ENCODE data around the gene SLC15A1. TPM values are rescaled to one million over a fixed set of nuclear protein-coding genes. Genes with fewer than 3 reads are reported as not detected.

SLC15A1 gene
- polyA plus RNA-seq, 3 donors = not detected

DNA sequence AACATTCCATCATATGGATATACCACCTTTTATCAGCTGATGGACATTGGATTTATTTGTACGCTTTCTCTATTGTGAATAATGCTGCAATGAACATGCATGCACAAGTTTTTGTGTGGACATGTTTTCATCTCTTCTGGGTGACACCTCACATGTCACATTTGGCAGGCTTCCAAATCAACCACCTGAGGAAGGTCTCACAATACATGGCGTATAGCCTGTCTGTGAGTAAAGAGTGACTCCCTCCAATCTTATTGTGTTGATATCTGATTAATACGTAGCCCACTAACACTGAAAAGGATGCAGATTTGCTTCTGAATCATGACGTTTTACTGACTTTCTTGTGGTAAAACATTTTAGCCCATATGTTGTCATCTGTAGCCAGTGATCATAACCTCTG is 61.1 kb downstream of the SLC15A1 start:
- H3K27me3 Mint-ChIP-seq (ENCODE audit: low read depth in 3 of 3) = peaks cover 0 to 6% (median 2%) of the 10 kb centered on the region in 3 donors
- intact Hi-C loops (cut with micrococcal nuclease) = no loop called here
- H2AFZ ChIP-seq (ENCODE audit: insufficient read depth, low read depth, low read length, poor library complexity, severe bottlenecking) = no peak overlapping the region
- no peaks in the 10 kb centered on the region for H3K4me1 ChIP-seq (ENCODE audit: control insufficient read depth in 1 of 2, insufficient read depth in 2 of 2, low read length in 2 of 2)
- H3K4me3 Mint-ChIP-seq = no peak overlapping the region
- peaks cover 0 to 3% (median 0%) of the 10 kb centered on the region in 7 donors for H3K9me3 Mint-ChIP-seq
- no peak overlapping the region for H3K4me2 ChIP-seq (replicated peaks; ENCODE audit: extremely low read depth, low read length, poor library complexity, severe bottlenecking)
- no peaks in the 10 kb centered on the region for H3K27me3 ChIP-seq (ENCODE audit: control insufficient read depth in 2 of 2, insufficient read depth in 2 of 2, low read length in 2 of 2)
- no peaks in the 10 kb centered on the region for H3K36me3 ChIP-seq (replicated peaks in 1 of 2; ENCODE audit: control insufficient read depth in 1 of 2, insufficient read depth in 2 of 2, low read length in 2 of 2)
- H3K9ac ChIP-seq (ENCODE audit: insufficient read depth, low read length, poor library complexity, severe bottlenecking) = no peak overlapping the region
- WGBS (ENCODE audit: insufficient coverage) = no CpG with 5 or more reads among the region's 4 CpGs
- no peaks in the 10 kb centered on the region for H4K20me1 ChIP-seq (ENCODE audit: insufficient read depth, low read length)
- no peak overlapping the region for H3K4me3 ChIP-seq (replicated peaks in 1 of 3; ENCODE audit: low read depth in 2 of 3, low read length in 3 of 3)
- no peak for DNase-seq
- no peak overlapping the region for H3K27ac ChIP-seq (ENCODE audit: low read depth in 1 of 2, low read length in 2 of 2)
- TF ChIP-seq, protein P1, sequence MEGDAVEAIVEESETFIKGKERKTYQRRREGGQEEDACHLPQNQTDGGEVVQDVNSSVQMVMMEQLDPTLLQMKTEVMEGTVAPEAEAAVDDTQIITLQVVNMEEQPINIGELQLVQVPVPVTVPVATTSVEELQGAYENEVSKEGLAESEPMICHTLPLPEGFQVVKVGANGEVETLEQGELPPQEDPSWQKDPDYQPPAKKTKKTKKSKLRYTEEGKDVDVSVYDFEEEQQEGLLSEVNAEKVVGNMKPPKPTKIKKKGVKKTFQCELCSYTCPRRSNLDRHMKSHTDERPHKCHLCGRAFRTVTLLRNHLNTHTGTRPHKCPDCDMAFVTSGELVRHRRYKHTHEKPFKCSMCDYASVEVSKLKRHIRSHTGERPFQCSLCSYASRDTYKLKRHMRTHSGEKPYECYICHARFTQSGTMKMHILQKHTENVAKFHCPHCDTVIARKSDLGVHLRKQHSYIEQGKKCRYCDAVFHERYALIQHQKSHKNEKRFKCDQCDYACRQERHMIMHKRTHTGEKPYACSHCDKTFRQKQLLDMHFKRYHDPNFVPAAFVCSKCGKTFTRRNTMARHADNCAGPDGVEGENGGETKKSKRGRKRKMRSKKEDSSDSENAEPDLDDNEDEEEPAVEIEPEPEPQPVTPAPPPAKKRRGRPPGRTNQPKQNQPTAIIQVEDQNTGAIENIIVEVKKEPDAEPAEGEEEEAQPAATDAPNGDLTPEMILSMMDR (IDR thresholded peaks at IDR 0.05) = no peak
- H3K9me3 ChIP-seq (replicated peaks in 1 of 2; ENCODE audit: control insufficient read depth in 1 of 2, insufficient read depth in 1 of 2, low read length in 2 of 2) = no peaks in the 10 kb centered on the region
- H3K27ac Mint-ChIP-seq = no peak overlapping the region
- no peaks in the 10 kb centered on the region for H3K4me1 Mint-ChIP-seq
- no peaks in the 10 kb centered on the region for H3K79me2 ChIP-seq (ENCODE audit: insufficient read depth, low read length)
- H3K36me3 Mint-ChIP-seq = no peaks in the 10 kb centered on the region

DNA sequence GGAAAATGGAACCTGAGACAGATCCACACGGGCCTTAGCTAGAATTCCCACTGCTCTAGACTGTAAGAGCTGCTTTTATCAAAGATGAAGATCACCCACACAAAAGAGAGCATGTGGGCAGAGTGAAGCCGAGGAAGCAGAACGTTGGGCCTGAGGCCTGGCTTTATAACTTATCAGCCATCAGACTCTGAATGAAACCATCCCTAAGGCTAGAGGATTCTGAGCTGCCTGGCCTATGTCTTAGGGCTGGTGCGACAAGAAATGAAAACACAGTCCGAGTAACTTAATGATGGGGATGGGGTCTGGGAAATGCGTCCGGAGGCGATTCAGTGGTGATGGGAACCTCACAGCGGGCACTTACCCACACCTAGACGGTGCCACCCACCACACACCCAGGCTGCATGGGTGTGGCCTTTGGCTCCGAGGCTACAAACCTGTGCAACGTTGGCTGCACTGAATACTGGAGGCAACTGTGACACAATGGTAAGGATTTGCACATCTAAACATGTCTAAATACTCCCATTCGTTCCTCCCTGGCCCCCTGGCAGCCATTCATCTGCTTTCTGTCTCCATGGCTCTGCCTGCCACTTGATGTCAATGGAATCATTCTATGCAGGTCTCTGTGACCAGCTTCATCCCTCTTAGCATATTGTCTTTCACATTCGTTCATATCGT is 62.0 kb downstream of the SLC15A1 start:
- 90% methylated on average over 8 of the region's 15 CpGs for WGBS (ENCODE audit: insufficient coverage)
- Mint-ChIP-seq H3K27me3 (ENCODE audit: low read depth in 3 of 3) (peaks cover 2 to 3% (median 3%) of the 10 kb centered on the region in 3 donors), H3K36me3 (no peaks in the 10 kb centered on the region), H3K9me3 (peaks cover 0 to 3% (median 0%) of the 10 kb centered on the region in 7 donors), H3K27ac (no peak overlapping the region), H3K4me3 (no peak overlapping the region), H3K4me1 (no peaks in the 10 kb centered on the region)
- TF ChIP-seq, protein P1 (IDR thresholded peaks at IDR 0.05) = no peak
- DNase-seq = no peak
- no peaks in the 10 kb centered on the region for H4K20me1 ChIP-seq (ENCODE audit: insufficient read depth, low read length)
- H2AFZ ChIP-seq (ENCODE audit: insufficient read depth, low read depth, low read length, poor library complexity, severe bottlenecking) = no peak overlapping the region
- H3K36me3 ChIP-seq (replicated peaks in 1 of 2; ENCODE audit: control insufficient read depth in 1 of 2, insufficient read depth in 2 of 2, low read length in 2 of 2) = no peaks in the 10 kb centered on the region
- no peaks in the 10 kb centered on the region for H3K4me1 ChIP-seq (ENCODE audit: control insufficient read depth in 1 of 2, insufficient read depth in 2 of 2, low read length in 2 of 2)
- no peaks in the 10 kb centered on the region for H3K9me3 ChIP-seq (replicated peaks in 1 of 2; ENCODE audit: control insufficient read depth in 1 of 2, insufficient read depth in 1 of 2, low read length in 2 of 2)
- H3K27ac ChIP-seq (ENCODE audit: low read depth in 1 of 2, low read length in 2 of 2) = no peak overlapping the region
- no peak overlapping the region for H3K4me2 ChIP-seq (replicated peaks; ENCODE audit: extremely low read depth, low read length, poor library complexity, severe bottlenecking)
- H3K27me3 ChIP-seq (ENCODE audit: control insufficient read depth in 2 of 2, insufficient read depth in 2 of 2, low read length in 2 of 2) = no peaks in the 10 kb centered on the region
- no peak overlapping the region for H3K4me3 ChIP-seq (replicated peaks in 1 of 3; ENCODE audit: low read depth in 2 of 3, low read length in 3 of 3)
- no peak overlapping the region for H3K9ac ChIP-seq (ENCODE audit: insufficient read depth, low read length, poor library complexity, severe bottlenecking)
- H3K79me2 ChIP-seq (ENCODE audit: insufficient read depth, low read length) = no peaks in the 10 kb centered on the region
- intact Hi-C loops (cut with micrococcal nuclease) = no loop called here

All from CD14-positive monocyte (primary cell).